ENCODE data around the gene C4BPA.
A peak's percentile ranks its signal among the peaks of the same experiment; 100 is the strongest.

Gene C4BPA

GRCh38 chr1:207103892-207104373, at the start of gene C4BPA:
Gene C4BPA (plus strand): TSS chr1:207104233. CDS start chr1:207113026, 8,793 bp downstream.
- TF ChIP-seq EZH2 (IDR thresholded peaks at IDR 0.05; ENCODE audit: borderline replicate concordance, low read length): no peak
- TF ChIP-seq CTCF (IDR thresholded peaks at IDR 0.05; ENCODE audit: low read length): no peak
- Histone ChIP-seq H2AFZ (ENCODE audit: low read length) (no peak within 1 kb of the TSS), H3K27me3 (ENCODE audit: insufficient read depth, low read length) (no peaks in the 10 kb centered on the region), H3K9me2 (ENCODE audit: low read depth, low read length) (no peaks in the 10 kb centered on the region), H3K27ac (ENCODE audit: low read depth, low read length, poor library complexity, severe bottlenecking) (no peak within 1 kb of the TSS), H3F3A (ENCODE audit: insufficient read depth, low read length) (no peaks in the 10 kb centered on the region), H3K79me2 (ENCODE audit: insufficient read depth, low read length) (no peaks in the 10 kb centered on the region), H3K36me3 (ENCODE audit: insufficient read depth, low read length) (no peaks in the 10 kb centered on the region), H3K4me3 (ENCODE audit: low read depth, low read length, poor library complexity, severe bottlenecking) (no peak within 1 kb of the TSS), H3K9ac (ENCODE audit: low read length) (no peak within 1 kb of the TSS), H3K4me1 (ENCODE audit: insufficient read depth, low read length, severe bottlenecking) (no peaks in the 10 kb centered on the region), H4K20me1 (ENCODE audit: insufficient read depth, low read length) (no peaks in the 10 kb centered on the region), H3K4me2 (ENCODE audit: low read length) (no peak within 1 kb of the TSS), H3K9me3 (ENCODE audit: low read length) (no peaks in the 10 kb centered on the region)

- Histone ChIP-seq H3K27ac (ENCODE audit: low read depth, low read length, poor library complexity, severe bottlenecking) (peak overlapping the region; percentile 48), H3F3A (ENCODE audit: insufficient read depth, low read length) (peaks cover 5% of the 10 kb centered on the region; the same call in 1 of the 2 replicates), H3K9ac (ENCODE audit: low read length) (no peak overlapping the region), H3K27me3 (ENCODE audit: insufficient read depth, low read length) (no peaks in the 10 kb centered on the region), H2AFZ (ENCODE audit: low read length) (no peak overlapping the region), H3K36me3 (ENCODE audit: insufficient read depth, low read length) (peaks cover 2% of the 10 kb centered on the region; the same call in 1 of the 2 replicates), H3K9me3 (ENCODE audit: low read length) (no peaks in the 10 kb centered on the region), H3K4me3 (ENCODE audit: low read depth, low read length, poor library complexity, severe bottlenecking) (peak overlapping the region; percentile 21), H4K20me1 (ENCODE audit: insufficient read depth, low read length) (no peaks in the 10 kb centered on the region), H3K9me2 (ENCODE audit: low read depth, low read length) (no peaks in the 10 kb centered on the region), H3K4me2 (ENCODE audit: low read length) (peak overlapping the region; percentile 91; the same call in 1 of the 2 replicates), H3K79me2 (ENCODE audit: insufficient read depth, low read length) (peaks cover 11% of the 10 kb centered on the region), H3K4me1 (ENCODE audit: insufficient read depth, low read length, severe bottlenecking) (peaks cover 46% of the 10 kb centered on the region)
- no peak for TF ChIP-seq CTCF (IDR thresholded peaks at IDR 0.05; ENCODE audit: low read length)
- TF ChIP-seq EZH2 (IDR thresholded peaks at IDR 0.05; ENCODE audit: borderline replicate concordance, low read length): no peak
Observed at GRCh38 chr1:207054491-207054890, 49.5 kb upstream of the C4BPA start.

- no peak for TF ChIP-seq CTCF (IDR thresholded peaks at IDR 0.05; ENCODE audit: low read length)
- no peak for TF ChIP-seq EZH2 (IDR thresholded peaks at IDR 0.05; ENCODE audit: borderline replicate concordance, low read length)
Observed at GRCh38 chr1:207055386-207056001, 48.5 kb upstream of the C4BPA start.

More at GRCh38 chr1:207055386-207056001, 48.5 kb upstream of the C4BPA start:
- H3K9me3 ChIP-seq (ENCODE audit: low read length): no peaks in the 10 kb centered on the region
- H2AFZ ChIP-seq (ENCODE audit: low read length): no peak overlapping the region
- no peak overlapping the region for H3K4me2 ChIP-seq (ENCODE audit: low read length)
- H3K9ac ChIP-seq (ENCODE audit: low read length): no peak overlapping the region
- peaks cover 5% of the 10 kb centered on the region; the same call in 1 of the 2 replicates for H3F3A ChIP-seq (ENCODE audit: insufficient read depth, low read length)
- no peaks in the 10 kb centered on the region; the same call in 1 of the 2 replicates for H3K36me3 ChIP-seq (ENCODE audit: insufficient read depth, low read length)
- H3K27me3 ChIP-seq (ENCODE audit: insufficient read depth, low read length): no peaks in the 10 kb centered on the region
- H3K4me1 ChIP-seq (ENCODE audit: insufficient read depth, low read length, severe bottlenecking): peaks cover 42% of the 10 kb centered on the region
- H4K20me1 ChIP-seq (ENCODE audit: insufficient read depth, low read length): no peaks in the 10 kb centered on the region
- no peaks in the 10 kb centered on the region for H3K9me2 ChIP-seq (ENCODE audit: low read depth, low read length)
- H3K4me3 ChIP-seq (ENCODE audit: low read depth, low read length, poor library complexity, severe bottlenecking): no peak overlapping the region
- H3K79me2 ChIP-seq (ENCODE audit: insufficient read depth, low read length): peaks cover 1% of the 10 kb centered on the region; the same call in 1 of the 2 replicates
- no peak overlapping the region for H3K27ac ChIP-seq (ENCODE audit: low read depth, low read length, poor library complexity, severe bottlenecking)
